HG03039 (cell line): ENCODE measurements around the gene CCL26.

Experiments
- ATAC-seq: cut with Tn5 transposase; IDR thresholded peaks from one replicate; pipeline ENCODE4 v1.9.1; 2021; ENCODE audit warnings: mild to moderate bottlenecking, moderate library complexity; ENCODE audit not compliant: unreplicated experiment

The CCL26 gene

DNA sequence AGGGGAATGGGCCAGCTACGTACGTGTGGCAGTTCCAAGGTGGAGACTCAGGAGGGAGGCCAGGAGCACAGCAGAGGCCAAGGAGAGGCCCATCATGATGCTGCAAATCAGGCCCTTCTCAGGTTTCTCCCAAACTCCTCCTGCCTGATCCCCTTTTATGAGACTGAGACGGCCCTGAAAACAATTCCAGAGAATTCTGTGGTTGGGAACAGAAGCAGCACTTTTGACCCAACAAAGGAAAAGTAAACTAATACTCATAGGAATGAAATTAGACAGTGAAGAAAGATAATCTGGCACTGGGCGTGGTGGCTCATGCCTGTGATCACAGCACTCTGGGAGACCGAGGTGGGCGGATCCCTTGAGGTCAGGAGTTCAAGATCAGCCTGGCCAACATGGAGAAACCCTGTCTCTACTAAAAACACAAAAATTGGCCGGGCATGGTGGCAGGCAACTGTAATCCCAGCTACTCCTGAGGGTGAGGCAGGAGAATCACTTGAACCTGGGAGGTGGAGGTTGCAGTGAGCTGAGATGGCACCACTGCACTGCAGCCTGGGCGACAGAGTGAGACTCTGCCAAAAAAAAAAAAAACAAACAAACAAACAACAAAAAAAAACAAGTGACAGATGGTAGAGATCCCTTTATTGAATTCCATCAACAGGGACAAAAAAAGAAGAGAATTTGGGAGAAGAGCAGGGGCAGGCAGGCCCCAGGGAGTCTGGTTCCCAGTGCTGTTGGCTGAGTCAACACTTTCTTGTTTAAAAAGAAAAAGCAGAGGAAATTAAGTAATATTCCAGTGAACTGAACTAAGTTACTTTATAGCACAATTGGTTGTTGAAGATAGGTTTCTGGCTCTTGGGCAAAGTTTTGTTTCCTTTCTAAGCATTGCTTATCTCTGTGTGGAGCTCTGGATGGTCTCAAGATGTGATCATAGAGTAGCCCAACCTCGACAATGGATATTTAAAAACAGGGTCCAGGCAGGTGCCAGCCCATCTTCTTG, at the start of gene CCL26:
TSS of gene CCL26 (minus strand) at position 131 of the 997 bp plus-strand sequence. CDS start at position 96, 35 bp downstream.
- ATAC-seq: no peak

- ATAC-seq: no peak
These were observed 48.7 kb upstream of the CCL26 start for GRCh38 chr7:75820688-75821087.

DNA sequence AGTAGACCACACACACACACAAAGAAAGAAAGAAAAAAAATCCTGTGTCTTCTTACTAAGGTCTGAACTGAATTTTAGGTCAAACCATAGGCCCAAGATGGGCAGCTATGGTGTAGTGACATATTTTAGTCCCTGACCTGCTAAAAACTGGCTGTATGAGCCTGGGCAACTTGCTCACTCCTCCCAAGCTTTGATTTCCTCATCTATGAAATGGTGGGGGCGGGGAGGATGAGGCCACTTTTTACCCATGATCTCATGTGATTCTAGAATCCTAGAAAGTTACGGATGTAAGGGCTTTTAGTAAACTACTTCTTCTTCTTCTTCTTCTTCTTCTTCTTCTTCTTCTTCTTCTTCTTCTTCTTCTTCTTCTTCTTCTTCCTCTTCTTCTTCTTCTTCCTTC, 47.7 kb upstream of the CCL26 start:
- ATAC-seq: no peak

DNA sequence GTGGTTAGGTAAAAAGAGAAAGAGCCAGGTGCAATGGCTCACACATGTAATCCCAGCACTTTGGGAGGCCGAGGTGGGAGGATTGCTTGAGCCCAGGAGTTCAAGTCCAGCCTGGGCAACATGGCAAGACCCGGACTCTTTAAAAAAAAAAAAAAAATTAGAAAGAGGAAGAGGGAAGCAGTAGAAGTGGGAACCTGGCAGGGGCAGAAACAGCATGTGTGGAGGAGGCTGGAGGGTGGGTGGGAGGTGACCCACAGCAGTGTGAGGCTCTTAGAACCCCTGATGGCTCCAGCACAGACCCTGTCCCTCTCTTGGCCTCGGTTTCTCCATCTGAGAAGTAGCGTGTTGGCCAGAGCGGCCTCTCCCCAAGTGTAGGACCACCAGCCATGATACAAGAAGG, 46.5 kb upstream of the CCL26 start:
- no peak for ATAC-seq

- no peak for ATAC-seq
These were observed 45.1 kb upstream of the CCL26 start for GRCh38 chr7:75817116-75817515.

DNA sequence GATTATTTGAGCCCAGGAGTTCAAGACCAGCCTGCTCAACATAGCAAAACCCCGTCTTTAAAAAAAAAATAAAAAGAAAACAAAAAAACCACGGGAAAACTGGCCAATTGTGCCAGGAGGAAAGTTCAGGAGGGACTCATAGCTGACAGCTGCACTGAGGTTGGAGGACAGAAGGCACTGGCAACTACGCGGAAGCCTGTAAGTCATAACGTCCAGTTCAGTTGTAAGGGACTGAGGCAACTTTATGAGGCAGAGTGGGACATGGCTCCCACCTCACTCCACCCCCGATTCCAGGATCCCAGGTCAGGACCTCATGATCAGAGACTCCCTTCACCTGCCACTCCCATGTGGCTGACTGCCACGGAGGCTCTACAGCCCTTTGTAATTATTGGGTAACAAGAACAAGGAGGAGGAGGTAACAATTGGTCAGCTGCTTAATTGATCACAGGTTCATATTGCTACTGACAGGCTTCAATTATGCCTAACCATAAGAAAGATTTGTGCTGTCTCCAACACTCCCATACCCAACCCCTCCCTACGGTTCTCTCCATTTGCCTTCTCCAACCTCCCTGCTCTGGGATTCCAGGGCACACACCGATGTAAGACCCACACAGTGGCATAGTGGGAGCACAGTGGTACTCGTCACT, 43.5 kb upstream of the CCL26 start:
- no peak for ATAC-seq

- no peak for ATAC-seq
These were observed 42.5 kb upstream of the CCL26 start for GRCh38 chr7:75814407-75814947.

DNA sequence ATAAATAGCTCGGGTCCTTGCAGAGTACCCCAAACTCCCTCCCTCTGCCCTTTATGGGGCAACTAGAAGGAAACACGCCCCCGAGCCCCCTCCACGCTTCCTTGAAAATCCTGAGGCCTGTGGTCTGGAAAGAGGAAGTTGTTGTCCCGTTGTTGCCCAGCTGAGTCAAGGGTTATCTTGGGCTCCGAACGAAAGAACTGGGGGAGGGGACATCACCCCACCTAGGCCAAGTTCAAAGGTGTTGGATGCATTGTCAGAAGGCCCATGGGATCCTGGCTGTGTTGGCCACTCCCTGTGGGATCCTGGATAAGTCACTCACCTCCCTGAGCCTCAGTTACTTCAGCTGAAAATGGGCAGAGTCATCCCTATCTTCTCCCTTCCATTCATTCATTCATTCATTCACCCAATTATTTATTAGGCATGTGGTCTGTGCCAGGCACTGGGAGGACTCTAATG, 41.8 kb upstream of the CCL26 start, which contains the start of gene CCL24:
TSS of gene CCL24 (minus strand) at position 26 of the 456 bp plus-strand sequence. CDS start 91 bp downstream, outside the sequence.
- no peak for ATAC-seq

DNA sequence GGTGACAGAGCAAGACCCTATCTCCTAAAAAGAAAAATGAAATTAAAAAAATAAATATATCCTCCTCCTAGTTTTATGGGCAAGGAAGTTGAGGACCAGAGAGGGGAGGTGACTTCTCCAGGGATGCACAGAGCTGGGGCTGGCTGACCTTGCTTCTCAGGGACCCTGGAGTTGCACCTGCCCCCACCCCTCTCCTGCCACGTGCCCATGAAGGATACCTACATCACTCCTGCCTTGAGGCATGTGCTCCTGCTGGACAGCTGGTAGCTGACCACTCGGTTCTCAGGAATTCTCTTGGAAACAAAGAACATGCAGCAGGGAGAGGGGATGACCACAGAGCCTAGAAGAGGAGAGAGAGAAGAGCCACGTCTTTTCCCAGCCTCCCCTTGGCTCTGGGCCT, 41.1 kb upstream of the CCL26 start:
- ATAC-seq: no peak

- ATAC-seq: no peak
These were observed 40.1 kb upstream of the CCL26 start for GRCh38 chr7:75811894-75812678.

DNA sequence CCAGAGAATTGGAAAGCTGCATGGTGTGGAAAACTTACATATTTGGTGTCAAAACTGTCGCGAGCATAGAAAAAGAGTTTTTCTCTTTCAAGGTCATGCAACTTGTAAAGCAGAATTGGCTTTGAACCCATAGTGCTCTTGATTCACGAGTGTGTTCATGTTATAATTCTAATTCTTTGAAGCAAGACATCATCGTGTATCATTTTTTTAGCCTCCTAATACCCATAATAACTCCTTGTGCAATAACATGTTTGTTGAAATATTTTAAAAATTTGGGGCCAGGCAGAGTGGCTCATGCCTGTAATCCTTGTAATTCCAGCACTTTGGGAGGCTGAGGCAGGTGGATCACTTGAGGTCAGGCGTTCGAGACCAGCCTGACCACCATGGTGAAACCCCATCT, 37.4 kb upstream of the CCL26 start:
- no peak for ATAC-seq

DNA sequence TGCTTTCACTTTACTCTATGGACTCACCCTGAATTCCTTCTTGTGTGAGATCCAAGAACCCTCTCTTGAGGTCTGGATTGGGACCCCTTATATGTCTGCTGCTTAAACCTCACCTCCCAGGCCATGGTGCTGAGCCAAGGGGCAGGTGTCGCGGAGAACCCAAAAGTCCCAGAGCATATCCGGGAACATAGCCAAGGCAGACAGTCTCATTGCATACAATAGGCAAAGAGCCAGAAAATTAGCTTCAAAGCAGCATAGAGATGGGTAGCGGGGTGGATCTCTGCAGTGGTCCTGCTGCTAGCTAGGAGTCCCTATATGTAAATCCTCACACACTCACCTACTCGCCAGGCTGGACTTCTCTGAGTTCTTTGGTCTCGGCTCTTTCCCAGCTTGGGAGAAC, 36.1 kb upstream of the CCL26 start:
- ATAC-seq: no peak

- no peak for ATAC-seq
These were observed 35.4 kb upstream of the CCL26 start for GRCh38 chr7:75807452-75807851.

DNA sequence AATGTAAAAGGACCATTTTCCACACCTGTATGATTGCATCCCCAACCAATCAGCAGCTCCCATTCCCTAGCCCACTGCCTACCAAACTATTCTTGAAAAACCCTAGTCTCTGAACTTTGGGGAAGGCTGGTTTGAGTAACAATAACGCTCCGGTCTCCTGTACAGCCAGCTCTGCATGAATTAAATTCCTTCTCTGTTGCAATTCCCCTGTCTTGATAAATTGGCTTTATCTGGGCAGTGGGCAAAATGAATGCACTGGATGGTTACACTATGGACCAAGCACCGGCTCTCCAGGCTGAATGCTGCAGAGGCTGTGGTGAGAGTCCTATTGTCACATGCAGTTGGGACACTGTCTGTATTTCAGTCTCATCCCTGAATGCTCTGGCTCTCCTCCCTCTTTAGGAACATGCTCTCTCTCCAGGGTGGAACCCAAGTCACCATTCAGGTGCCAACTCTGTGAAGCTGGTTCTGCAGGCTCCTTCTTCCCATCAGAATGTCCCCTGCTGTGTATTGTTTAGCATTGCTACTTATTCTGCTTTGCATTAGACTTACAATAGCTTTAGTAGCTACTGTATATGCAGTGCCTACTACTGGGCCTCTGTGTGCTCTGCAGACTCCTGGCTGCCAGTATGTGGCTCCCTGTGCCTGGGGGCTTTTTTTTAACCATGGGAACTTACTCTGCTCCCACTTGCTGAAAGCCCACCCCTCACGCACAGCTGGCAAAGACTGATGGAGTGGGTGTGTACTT, 34.7 kb upstream of the CCL26 start:
- no peak for ATAC-seq

GRCh38 chr7:75804705-75805104, 32.7 kb upstream of the CCL26 start:
- ATAC-seq: no peak

- no peak for ATAC-seq
These were observed 32.0 kb upstream of the CCL26 start for GRCh38 chr7:75804004-75804403.

DNA sequence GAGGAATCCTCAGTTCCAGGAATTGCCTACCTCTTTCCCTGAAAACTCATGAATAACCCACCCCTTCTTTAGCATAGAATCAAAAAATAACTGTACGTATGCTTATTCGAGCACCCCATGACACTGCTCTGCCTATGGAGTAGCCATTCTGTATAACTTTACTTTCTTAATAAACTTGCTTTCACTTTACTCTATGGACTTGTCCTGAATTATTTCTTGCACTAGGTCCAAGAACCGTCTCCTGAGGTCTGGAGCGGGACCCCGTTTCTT, 30.5 kb upstream of the CCL26 start:
- ATAC-seq: no peak

DNA sequence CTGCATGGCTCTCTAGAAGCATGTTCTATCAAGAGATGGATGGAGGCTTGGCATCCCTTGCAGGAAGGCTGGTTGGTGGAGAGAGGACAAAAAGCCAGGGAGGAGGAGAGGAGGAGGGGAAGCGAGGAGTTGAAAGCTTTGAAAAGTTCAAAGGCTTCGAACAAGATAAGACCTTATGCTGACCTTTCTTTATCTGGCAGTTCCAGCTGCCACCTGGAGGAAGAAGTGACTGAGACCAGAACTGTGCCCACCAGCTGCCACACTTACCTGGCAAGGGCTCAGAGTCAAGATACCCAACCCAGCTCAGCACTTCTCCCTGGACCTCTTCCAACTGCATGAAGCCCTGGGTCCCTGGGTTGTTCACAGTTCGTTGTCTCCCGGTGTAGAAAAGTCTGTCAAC, 26.8 kb upstream of the CCL26 start:
- ATAC-seq: no peak

GRCh38 chr7:75796420-75796819, 24.4 kb upstream of the CCL26 start:
- ATAC-seq: no peak

DNA sequence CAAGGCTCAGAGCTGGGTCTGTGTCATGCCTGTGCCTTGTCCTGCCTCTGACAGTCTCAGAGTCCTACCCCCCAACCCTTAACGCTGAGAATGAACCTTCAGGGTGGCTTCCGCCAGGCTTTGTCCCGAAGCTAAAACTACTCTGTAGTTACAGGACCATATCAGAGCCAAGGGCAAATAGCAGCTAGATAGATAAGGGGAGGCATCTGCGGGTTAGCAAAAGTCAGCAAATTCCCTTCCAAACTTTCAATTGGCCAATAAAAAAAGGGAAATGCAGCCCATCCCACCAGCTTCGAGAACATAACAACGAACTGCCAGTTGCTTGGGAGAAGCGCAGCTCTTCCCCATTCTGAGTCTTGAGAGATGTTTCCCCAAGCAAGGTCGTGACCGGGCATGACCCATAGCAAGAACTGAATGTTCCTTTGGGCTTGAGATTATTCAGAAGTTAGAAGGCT, 23.8 kb upstream of the CCL26 start:
- no peak for ATAC-seq
